Measurements from ENCODE around the gene UGGT2.

GRCh38 chr13:95968906-95969305 lies 84.3 kb downstream of the UGGT2 start:
- TF ChIP-seq SPEN (CRISPR knock-in tag; IDR thresholded peaks at IDR 0.05; ENCODE audit: low read depth) = no peak
- TF ChIP-seq HNRNPK (IDR thresholded peaks at IDR 0.05; ENCODE audit: low read depth, low read length, poor library complexity, severe bottlenecking) = no peak
- TF ChIP-seq ZNF274 (CRISPR knock-in tag; IDR thresholded peaks at IDR 0.05) = no peak
- TF ChIP-seq MYC (CRISPR knock-in tag; IDR thresholded peaks at IDR 0.05; ENCODE audit: borderline replicate concordance) = no peak
- TF ChIP-seq CTCF (CRISPR knock-in tag; IDR thresholded peaks at IDR 0.05) = no peak
